BJ (cell line): ENCODE data around the gene ERMP1. TPM values are rescaled to one million over a fixed set of nuclear protein-coding genes. Genes with fewer than 3 reads are reported as not detected.
"Not testable (repeated sequence)": the region's sequence is repeated elsewhere in the genome, so short reads cannot be mapped to it uniquely, and the experiment has no call there.

Experiments
- CTCF ChIA-PET: fragments of 350-600 bp; formaldehyde crosslinking; extraction: SDS; loops from one replicate; lab custom pipeline; 2021; ENCODE audit warnings: antibody characterized with exemption, inconsistent platforms; lab: Yijun Ruan, JAX
- POLR2A ChIA-PET: fragments of 300-600 bp; sonication (Branson Sonifier 250); formaldehyde crosslinking; extraction: SDS; loops from one replicate; lab custom pipeline; 2021; ENCODE audit warnings: antibody characterized with exemption; lab: Charles Lee
- DNase-seq: peaks from one replicate; pipeline ENCODE4 v3.0.0-alpha.2; 2011; ENCODE audit warnings: low read depth
- H3K27me3 ChIP-seq: 2 replicates; pipeline ENCODE4 v1.6.0; 2011; ENCODE audit warnings: low read length; ENCODE audit not compliant: control insufficient read depth, insufficient read depth
- H3K36me3 ChIP-seq: 2 replicates; pipeline ENCODE4 v1.5.1; 2011; ENCODE audit warnings: low read length; ENCODE audit not compliant: control insufficient read depth, insufficient read depth
- H3K4me3 ChIP-seq: 2 replicates; pipeline ENCODE4 v1.5.1; 2011; ENCODE audit warnings: low read depth, mild to moderate bottlenecking, control low read depth, low read length
- CTCF ChIP-seq: IDR thresholded peaks from 2 replicates; pipeline ENCODE4 v1.5.1; 2011; ENCODE audit warnings: low read depth, mild to moderate bottlenecking, control low read depth, inconsistent platforms, low read length, moderate library complexity; ENCODE audit not compliant: insufficient read depth
- polyA minus RNA-seq: library from RNA; depleted of rRNA, polyadenylated mRNA; stranded (reverse); fragments of >200 nt; gene quantifications from 2 replicates; pipeline ENCODE4 v1.2.3, GENCODE V29; 2011; rRNA and poly(A)+ RNA removed
- polyA plus RNA-seq: library from polyadenylated mRNA; depleted of rRNA; stranded (reverse); fragments of >200 nt; gene quantifications from 2 replicates; pipeline ENCODE4 v1.2.3, GENCODE V29; 2011; rRNA removed

The ERMP1 gene
- polyA plus RNA-seq = 2.3 and 4.8 TPM in 2 replicates
- 3.5 and 3.8 TPM in 2 replicates for polyA minus RNA-seq

DNA sequence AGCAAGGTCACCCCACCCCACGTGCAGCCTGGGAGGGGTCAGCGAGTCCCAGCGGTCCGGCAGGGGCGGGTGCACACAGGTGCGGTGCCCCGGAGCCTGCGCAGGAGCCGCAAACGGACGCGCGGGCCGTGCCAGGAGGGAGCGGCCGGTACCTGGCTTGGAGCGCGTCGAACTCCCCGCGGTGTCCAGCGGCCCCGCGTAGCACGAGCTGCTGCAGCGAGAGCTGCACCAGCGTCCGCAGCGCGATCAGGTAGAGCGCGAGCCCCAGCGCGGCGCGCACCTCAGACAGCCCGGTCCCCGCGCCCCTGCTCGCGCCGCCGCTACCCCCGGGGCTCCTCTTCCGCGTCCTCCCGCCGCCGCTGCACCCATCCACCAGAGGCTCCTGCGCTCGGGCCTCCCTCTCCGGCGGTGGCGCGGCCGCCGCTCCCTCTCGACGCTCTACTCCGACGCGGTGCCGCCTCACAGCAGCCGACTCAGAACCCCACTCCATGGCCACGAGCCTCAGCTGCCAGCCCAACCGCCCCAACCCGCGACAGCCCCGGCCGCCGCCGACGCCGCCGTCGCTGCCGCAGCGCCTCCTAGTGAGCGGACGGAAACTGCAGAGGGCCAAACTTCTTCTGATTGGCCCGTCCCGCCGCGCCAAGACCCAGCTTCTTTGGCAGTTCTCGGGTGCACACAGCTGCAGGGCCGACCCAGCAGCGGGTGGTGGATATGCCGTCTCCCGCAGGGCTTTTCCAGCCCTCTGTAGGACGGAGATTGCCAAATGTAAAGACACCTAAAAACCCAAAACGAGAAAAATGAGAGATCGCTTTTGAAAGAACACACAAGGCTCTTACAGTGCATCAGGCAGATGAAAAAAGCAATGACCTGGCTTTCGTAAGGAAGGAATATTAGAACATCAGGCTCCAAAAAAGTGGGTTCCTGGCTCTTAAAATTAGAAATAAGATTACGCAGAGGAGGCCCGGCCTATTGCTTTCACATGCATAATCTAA is at the start of gene ERMP1:
Gene ERMP1, minus strand, starts transcription at position 580 of the 992 bp plus-strand sequence. Its CDS starts 90 bp downstream, at position 490.
- no peak for DNase-seq
- H3K36me3 ChIP-seq = no peaks in the 10 kb centered on the region
- ChIA-PET CTCF (interaction anchor here (0.5 to 3.3 kb wide), 24 partner anchors 8 to 1963 kb away, joined by 3 to 27 read pairs (median 4); no protein-coding TSS in a partner anchor), POLR2A (no interaction called here)
- no peaks in the 10 kb centered on the region for H3K27me3 ChIP-seq
- TF ChIP-seq CTCF = peak; percentile 71
- H3K4me3 ChIP-seq = peak within 1 kb of the TSS; percentile 79

- POLR2A ChIA-PET, H3K4me3 ChIP-seq, H3K36me3 ChIP-seq, DNase-seq, H3K27me3 ChIP-seq: not testable (repeated sequence)
- CTCF ChIA-PET = interaction anchor here (0.6 kb wide), 1 partner anchor 1065 kb away, joined by 3 read pairs; no protein-coding TSS in a partner anchor
These were observed 49.5 kb upstream of the ERMP1 start for GRCh38 chr9:5882244-5883012.

DNA sequence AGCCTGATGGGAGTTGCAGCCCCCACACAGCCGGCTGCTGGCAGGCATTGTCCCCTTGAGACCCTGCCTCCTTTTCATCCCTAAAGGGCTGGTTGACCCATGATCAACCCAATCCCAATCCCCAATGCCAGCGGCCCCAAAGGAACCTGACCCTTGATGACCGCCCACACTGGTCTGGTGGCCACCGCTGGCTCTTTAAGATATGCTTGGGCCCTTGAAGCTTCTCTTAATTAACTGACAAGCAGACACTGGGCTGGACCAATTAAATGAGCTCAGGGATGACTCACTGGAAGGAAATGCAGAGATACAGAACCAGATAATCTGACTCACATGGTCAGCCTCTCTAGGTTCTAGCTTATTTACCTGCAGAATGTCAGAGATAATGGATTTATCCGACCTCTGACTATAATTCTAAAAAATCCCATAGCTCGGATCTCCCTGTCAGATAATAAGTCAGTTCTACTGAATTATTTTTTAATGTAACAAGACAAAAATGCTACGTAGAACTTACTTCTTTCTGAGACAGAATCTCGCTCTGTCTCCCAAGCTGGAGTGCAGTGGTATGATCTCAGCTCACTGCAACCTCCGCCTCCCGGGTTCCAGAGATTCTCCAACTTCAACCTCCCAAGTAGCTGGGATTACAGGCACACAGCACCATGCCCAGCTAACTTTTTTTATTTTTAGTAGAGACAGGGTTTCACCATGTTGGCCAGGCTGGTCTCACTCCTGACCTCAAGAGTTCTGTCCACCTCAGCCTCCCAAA is 46.7 kb upstream of the ERMP1 start:
- no peaks in the 10 kb centered on the region for H3K27me3 ChIP-seq
- POLR2A ChIA-PET = interaction anchor here (0.6 kb wide), 1 partner anchor 35 kb away, joined by 3 read pairs; no protein-coding TSS in a partner anchor
- H3K36me3 ChIP-seq = no peaks in the 10 kb centered on the region
- TF ChIP-seq CTCF = no peak
- no peak overlapping the region for H3K4me3 ChIP-seq
- CTCF ChIA-PET = interaction anchor here (0.8 to 2.8 kb wide), 6 partner anchors 10 to 427 kb away, joined by 3 to 15 read pairs (median 4); no protein-coding TSS in a partner anchor
- peak; percentile 39 for DNase-seq

GRCh38 chr9:5876711-5877110 is 43.8 kb upstream of the ERMP1 start:
- POLR2A ChIA-PET = no interaction called here
- no peak overlapping the region for H3K4me3 ChIP-seq
- DNase-seq = no peak
- H3K27me3 ChIP-seq = no peaks in the 10 kb centered on the region
- H3K36me3 ChIP-seq = no peaks in the 10 kb centered on the region
- CTCF ChIA-PET = interaction anchor here (1.0 kb wide), 1 partner anchor 9 kb away, joined by 3 read pairs; no protein-coding TSS in a partner anchor
- TF ChIP-seq CTCF = no peak

DNA sequence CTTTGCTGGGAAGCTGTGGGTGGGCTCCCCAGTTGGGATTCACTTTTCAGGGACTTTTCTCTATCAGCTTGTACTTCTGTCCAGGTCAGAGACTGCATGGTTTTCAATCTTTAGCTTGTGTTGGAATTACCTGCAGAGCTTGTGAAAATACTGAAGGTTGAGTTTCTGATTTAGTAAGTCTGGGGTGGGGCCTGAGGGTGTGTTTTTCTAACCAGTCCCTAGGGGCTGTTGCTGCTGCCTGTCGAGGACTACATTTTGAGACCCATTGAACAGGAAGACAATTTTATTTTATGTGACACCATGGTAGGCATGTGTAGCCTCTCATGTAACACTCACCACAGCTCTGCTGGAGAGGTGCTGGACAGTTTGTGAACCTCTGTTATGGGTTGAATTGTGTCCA is 43.1 kb upstream of the ERMP1 start:
- DNase-seq = no peak
- ChIA-PET POLR2A (no interaction called here), CTCF (interaction anchor here (1.4 kb wide), 1 partner anchor 10 kb away, joined by 4 read pairs; no protein-coding TSS in a partner anchor)
- no peak for TF ChIP-seq CTCF
- Histone ChIP-seq H3K36me3 (no peaks in the 10 kb centered on the region), H3K4me3 (no peak overlapping the region), H3K27me3 (no peaks in the 10 kb centered on the region)
